Measurements from ENCODE around the gene UMAD1. TPM values are rescaled to one million over a fixed set of nuclear protein-coding genes. Genes with fewer than 3 reads are reported as not detected.
A peak's percentile ranks its signal among the peaks of the same experiment; 100 is the strongest.

UMAD1 gene
- total RNA-seq, 1 donor from 2014 or later = 11.3 TPM

DNA sequence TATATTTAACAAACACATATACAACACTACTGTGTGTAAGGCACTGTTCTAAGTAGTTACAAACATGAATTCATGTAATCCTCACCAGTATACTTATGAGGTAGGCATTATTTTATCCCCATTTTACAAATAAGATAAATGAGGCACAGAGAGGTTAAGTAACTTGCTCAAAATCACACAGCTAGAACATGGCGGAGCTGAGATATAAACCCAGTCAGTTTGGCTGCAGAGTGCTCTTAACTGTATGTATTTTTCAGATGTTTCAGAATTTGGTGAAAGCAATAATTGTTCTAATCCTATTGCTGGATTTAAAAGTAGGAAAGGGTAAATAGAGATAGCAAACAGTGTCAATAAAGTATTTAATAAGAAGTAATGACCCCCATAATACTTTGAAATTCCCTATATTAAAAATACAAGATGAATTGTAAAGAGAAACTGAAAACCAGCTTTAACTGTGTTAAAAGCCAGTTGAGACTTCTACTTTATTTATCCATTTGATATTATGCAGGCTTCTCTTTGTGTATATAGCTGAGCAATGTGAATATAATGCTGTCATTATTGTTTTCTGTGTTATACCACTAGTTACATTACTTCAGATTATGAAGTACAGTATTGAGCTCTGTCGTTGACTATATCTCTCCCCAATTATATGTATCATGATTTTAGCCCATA, 110.2 kb downstream of the UMAD1 start:
- TF ChIP-seq, protein P1, sequence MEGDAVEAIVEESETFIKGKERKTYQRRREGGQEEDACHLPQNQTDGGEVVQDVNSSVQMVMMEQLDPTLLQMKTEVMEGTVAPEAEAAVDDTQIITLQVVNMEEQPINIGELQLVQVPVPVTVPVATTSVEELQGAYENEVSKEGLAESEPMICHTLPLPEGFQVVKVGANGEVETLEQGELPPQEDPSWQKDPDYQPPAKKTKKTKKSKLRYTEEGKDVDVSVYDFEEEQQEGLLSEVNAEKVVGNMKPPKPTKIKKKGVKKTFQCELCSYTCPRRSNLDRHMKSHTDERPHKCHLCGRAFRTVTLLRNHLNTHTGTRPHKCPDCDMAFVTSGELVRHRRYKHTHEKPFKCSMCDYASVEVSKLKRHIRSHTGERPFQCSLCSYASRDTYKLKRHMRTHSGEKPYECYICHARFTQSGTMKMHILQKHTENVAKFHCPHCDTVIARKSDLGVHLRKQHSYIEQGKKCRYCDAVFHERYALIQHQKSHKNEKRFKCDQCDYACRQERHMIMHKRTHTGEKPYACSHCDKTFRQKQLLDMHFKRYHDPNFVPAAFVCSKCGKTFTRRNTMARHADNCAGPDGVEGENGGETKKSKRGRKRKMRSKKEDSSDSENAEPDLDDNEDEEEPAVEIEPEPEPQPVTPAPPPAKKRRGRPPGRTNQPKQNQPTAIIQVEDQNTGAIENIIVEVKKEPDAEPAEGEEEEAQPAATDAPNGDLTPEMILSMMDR (IDR thresholded peaks at IDR 0.05; ENCODE audit: insufficient read depth, low read length, severe bottlenecking) = no peak
- FAIRE-seq (no peak), DNase-seq (ENCODE audit: low read depth) (no peak)
- H3K36me3 ChIP-seq (ENCODE audit: control insufficient read depth, insufficient read depth, low read length) = no peaks in the 10 kb centered on the region
- H3K27me3 ChIP-seq (ENCODE audit: control insufficient read depth, insufficient read depth, low read length) = no peaks in the 10 kb centered on the region
- no peak overlapping the region for H3K4me3 ChIP-seq (ENCODE audit: low read depth, low read length)

DNA sequence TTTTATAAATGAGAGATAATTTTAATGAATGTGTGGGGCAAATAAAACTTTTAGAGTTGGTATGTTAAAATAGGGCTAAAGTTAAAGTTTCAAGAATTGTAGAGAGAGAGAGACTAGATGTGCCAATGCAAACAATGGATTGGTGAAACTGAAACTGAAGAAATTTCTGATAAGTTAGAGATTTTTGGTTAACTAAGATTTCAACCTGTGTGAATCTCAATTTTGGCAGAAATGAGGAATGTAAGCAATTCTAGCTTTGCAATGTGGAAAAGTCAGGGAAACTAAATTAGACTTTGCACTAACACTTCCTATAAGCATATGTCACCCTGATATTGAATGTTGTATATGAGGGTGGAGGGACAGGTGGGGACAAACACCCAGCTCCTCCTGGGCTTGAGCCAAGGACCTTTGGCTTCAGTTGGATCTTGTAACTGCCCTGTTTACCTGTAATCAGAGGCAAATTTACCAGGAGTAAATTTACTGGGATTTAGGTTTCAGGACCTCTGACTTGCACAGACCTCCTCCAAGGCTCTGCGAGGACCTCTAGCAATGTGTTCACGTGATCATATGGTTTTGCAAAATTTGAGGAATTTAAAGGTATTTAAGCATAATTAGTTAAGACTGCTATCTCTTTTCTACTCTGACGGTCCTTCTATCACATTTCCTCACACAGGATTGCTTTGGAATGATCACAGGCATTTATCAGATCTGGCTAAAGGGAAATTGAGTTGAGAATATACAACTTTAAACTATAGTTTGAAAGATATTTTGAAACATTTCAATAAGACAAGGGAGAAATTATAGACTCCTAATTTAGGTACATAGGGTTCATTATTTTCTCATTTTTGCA, 110.9 kb downstream of the UMAD1 start:
- no peak overlapping the region for H3K4me3 ChIP-seq (ENCODE audit: low read depth, low read length)
- DNase-seq (ENCODE audit: low read depth) = no peak
- no peaks in the 10 kb centered on the region for H3K27me3 ChIP-seq (ENCODE audit: control insufficient read depth, insufficient read depth, low read length)
- H3K36me3 ChIP-seq (ENCODE audit: control insufficient read depth, insufficient read depth, low read length) = no peaks in the 10 kb centered on the region
- FAIRE-seq = no peak
- TF ChIP-seq, protein P1 (IDR thresholded peaks at IDR 0.05; ENCODE audit: insufficient read depth, low read length, severe bottlenecking) = no peak

DNA sequence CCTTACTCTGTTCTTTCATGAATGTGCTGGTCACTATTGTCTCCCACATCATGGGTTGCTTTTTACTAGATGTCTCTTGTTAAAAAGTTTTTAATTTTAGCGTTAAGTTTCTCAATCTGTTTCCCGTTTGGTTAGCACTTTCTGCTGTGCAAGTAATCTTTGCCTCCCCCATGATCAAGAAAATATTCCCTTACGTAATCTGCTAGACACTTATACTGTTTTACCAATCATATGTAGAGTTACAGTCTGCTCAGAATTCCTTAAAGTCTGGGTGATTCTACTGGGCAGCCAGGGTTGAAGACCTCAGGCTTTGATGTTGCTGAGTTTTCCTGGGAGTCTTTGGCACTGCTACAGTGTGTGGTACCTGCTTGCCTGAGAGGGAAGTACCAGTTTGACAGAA, 116.0 kb downstream of the UMAD1 start:
- Histone ChIP-seq H3K36me3 (ENCODE audit: control insufficient read depth, insufficient read depth, low read length) (no peaks in the 10 kb centered on the region), H3K27me3 (ENCODE audit: control insufficient read depth, insufficient read depth, low read length) (no peaks in the 10 kb centered on the region), H3K4me3 (ENCODE audit: low read depth, low read length) (no peak overlapping the region)
- FAIRE-seq = no peak
- no peak for DNase-seq (ENCODE audit: low read depth)
- TF ChIP-seq, protein P1 (IDR thresholded peaks at IDR 0.05; ENCODE audit: insufficient read depth, low read length, severe bottlenecking) = no peak

DNA sequence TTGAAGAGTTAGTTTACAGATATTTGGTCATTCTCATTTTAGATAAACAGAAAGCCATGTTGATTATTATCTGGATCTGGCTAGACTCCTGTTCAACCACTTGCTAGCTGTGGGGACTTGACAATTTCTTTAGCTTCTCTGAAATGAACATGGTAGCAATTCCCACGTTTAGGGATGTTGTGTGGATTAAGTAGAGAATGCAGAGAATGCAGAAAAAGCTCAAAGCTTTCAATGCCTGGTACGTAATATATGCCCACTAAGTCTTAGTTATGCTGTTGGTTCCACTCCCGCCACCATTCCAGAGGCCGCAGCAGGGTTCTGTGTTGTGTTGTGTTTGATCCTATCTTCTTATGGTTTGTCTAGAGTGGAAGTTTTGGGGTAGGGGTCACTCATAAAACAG, 117.0 kb downstream of the UMAD1 start:
- TF ChIP-seq, protein P1 (IDR thresholded peaks at IDR 0.05; ENCODE audit: insufficient read depth, low read length, severe bottlenecking) = no peak
- no peak overlapping the region for H3K4me3 ChIP-seq (ENCODE audit: low read depth, low read length)
- no peaks in the 10 kb centered on the region for H3K36me3 ChIP-seq (ENCODE audit: control insufficient read depth, insufficient read depth, low read length)
- no peaks in the 10 kb centered on the region for H3K27me3 ChIP-seq (ENCODE audit: control insufficient read depth, insufficient read depth, low read length)
- FAIRE-seq (no peak), DNase-seq (ENCODE audit: low read depth) (no peak)

DNA sequence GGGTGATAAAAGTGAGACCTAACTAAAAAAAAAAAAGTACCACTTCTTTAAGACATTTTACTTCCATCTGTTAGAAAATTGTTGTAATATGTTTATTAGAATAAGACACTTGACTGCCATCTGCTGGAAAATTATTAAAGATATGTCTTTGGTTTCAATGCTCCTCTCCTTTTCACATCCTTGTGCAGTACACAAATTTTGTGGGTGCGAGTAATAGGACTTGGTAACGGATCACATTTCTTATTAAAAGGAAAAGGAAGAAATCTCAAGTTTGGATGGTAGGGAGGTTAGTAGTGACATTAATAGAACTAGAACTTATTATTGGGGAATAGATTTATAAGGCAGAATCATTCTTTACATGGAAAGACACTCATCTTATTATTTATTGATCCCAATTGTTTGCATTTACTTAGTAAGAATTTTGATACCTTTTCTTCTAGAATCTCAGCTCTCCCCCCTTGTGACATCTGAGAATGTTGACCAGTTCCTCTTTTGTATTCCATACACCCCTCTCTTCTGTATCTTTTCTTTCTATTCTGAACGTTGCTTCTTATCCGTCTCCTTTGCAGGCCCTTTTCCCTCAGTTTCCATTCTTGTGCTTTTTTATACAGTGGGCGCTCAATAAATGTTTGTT, 120.9 kb downstream of the UMAD1 start:
- no peaks in the 10 kb centered on the region for H3K27me3 ChIP-seq (ENCODE audit: control insufficient read depth, insufficient read depth, low read length)
- DNase-seq (ENCODE audit: low read depth) = peak; percentile 61
- H3K36me3 ChIP-seq (ENCODE audit: control insufficient read depth, insufficient read depth, low read length) = no peaks in the 10 kb centered on the region
- TF ChIP-seq, protein P1 (IDR thresholded peaks at IDR 0.05; ENCODE audit: insufficient read depth, low read length, severe bottlenecking) = peak; percentile 13
- H3K4me3 ChIP-seq (ENCODE audit: low read depth, low read length) = peak overlapping the region; percentile 30
- FAIRE-seq = no peak
